Umbilical cord (tissue), 2 donors: Measurements from ENCODE around the gene SLC50A1. TPM values are rescaled to one million over a fixed set of nuclear protein-coding genes. Genes with fewer than 3 reads are reported as not detected.
A peak's percentile ranks its signal among the peaks of the same experiment; 100 is the strongest.

ENCODE experiments used
- DNase-seq: peaks from one replicate; pipeline ENCODE4 v3.0.0-alpha.2; 2015; ENCODE audit warnings: low spot score
- total RNA-seq: library from RNA; depleted of rRNA; stranded (reverse); fragments of >200 nt; gene quantifications from one replicate; pipeline ENCODE4 v1.2.3, GENCODE V29; 2014; ENCODE audit warnings: low replicate concordance; ENCODE audit not compliant: insufficient read depth

SLC50A1 gene
- total RNA-seq: 22.9 TPM

GRCh38 chr1:155135415-155136028 lies at the start of gene SLC50A1:
TSS of gene SLC50A1 (plus strand) at chr1:155135852. CDS start at chr1:155135912, 60 bp downstream.
- DNase-seq: peak; percentile 97

DNA sequence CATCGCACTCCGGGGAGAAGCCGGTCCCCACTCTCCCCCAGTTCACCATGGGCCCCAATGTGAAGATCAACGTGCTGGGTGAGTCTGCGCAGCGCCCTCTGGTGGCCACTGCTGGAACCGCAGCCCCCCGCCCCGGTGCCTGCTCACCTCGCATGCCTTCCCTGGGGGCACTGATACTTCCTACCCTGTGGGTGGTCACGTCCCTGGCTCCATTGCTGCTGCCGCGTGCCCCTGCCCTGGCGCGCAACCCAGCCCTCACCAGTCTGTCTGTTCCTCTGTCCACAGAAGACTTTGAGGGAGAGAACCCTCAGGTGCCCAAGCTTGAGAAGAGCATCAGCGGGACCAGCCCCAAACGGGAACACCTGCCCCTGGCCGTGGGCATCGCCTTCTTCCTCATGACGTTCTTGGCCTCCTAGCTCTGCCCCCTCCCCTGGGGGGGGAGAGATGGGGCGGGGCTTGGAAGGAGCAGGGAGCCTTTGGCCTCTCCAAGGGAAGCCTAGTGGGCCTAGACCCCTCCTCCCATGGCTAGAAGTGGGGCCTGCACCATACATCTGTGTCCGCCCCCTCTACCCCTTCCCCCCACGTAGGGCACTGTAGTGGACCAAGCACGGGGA lies 49.4 kb upstream of the SLC50A1 start:
- DNase-seq: peak; percentile 60

DNA sequence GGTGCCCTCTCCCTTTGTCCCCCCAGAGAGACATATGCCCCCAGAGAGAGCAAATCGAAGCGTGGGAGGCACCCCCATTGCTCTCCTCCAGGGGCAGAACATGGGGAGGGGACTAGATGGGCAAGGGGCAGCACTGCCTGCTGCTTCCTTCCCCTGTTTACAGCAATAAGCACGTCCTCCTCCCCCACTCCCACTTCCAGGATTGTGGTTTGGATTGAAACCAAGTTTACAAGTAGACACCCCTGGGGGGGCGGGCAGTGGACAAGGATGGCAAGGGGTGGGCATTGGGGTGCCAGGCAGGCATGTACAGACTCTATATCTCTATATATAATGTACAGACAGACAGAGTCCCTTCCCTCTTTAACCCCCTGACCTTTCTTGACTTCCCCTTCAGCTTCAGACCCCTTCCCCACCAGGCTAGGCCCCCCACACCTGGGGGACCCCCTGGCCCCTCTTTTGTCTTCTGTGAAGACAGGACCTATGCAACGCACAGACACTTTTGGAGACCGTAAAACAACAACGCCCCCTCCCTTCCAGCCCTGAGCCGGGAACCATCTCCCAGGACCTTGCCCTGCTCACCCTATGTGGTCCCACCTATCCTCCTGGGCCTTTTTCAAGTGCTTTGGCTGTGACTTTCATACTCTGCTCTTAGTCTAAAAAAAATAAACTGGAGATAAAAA lies 48.7 kb upstream of the SLC50A1 start:
- no peak for DNase-seq

- DNase-seq: peak; percentile 72
Observed at GRCh38 chr1:155091071-155092051, 44.3 kb upstream of the SLC50A1 start.

DNA sequence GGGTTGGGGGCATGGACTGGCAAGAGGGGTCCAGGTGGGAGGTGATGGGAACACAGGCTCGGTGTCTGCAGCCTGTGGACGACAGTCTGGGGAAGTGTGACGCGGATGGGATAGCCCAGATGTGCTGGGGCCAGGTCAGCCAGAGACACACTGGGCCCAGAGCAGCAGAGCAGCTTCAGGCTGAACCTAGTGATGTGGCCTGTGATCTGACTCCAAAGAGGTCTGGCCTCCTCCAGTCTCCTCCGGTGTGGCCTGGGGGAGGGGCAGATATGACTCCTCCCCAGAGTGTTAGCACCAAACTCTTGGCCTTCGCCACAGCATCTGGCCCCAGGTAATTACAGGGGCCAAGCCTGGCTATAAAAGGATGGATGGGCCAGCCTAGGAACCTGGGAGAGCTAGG lies 43.5 kb upstream of the SLC50A1 start:
- DNase-seq: no peak

DNA sequence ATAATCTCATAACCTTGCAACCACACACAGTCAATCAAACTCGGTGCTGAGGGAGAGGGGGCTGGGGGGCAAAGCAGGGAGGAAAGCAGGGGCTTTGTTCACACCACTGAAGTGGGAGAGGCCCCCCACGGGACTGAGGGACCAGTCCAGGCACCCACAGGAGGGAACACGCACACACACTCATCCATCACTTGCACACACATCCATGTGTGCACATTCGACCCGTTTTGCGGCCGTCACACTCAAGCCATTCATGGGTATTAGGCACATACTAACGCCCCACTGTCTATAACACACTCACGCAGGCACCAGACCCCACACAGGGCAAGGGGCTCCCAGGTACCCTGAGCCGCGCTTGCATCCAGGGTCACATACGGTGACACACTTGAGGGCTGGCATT lies 43.0 kb upstream of the SLC50A1 start:
- DNase-seq: no peak

DNA sequence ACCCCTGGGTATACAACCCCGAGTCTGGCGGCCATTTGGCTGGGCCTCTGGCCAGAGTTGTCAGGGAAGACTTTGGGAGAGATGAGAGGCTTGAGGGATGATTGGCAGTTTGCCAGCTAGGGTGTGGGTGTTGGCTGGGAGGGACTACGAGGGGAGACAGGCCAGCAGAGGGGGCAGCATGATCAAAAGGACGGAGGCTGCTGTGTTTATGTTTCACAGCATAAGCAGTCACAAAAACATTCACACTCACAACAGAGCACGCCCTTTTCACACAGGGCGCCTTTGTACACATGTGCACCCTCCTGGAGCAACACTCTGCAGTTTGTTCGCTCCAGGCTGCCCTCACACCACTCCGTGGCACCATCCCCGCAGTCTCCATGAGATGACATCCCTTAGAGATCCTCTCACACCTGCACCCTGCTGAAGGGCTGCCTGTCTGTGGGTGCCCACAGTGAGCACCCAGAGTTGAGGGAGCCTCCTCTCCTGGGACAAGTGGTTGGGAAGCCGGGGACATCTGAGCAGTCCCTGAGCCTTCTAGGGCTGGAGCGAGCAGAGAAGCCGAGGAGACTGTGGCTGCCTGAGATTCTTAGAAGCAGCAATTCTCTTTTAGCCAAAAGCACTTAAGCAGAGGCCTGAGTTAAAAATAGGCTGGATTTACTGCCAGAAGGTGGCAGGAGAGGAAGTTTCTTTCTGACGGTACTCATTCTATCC lies 41.6 kb upstream of the SLC50A1 start:
- peak; percentile 91 for DNase-seq

DNA sequence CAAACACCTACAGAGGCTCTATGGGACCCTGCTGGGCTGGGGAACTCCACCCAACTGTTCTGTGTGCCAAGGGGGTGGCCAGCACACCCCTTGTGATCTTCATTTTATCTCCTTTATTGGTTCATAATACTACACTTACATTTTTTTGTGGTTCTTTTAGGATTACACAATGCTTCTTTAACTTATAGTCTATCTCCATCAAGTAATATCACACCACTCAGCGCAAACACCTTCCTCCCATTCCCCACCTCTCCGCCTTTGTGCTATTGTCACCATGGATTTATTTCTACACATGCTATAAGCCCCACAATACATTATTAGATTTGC lies 41.1 kb upstream of the SLC50A1 start:
- DNase-seq: no peak

DNA sequence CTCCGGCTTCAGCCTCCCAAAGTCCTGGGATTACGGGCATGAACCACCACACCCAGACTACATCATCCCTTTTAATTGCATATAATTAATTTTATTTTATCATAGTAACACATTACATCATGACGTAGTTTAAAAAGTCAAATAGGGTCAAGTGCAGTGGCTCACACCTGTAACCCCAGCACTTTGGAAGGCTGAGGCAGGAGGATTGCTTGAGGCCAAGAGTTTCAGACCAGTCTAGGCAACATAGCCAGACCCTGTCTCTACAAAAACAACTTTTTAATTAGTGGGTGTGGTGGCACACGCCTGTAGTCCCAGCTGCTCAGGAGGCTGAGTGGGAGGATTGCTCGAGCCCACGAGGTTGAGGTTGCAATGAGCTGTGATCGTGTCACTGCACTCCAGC lies 36.3 kb upstream of the SLC50A1 start:
- DNase-seq: no peak

DNA sequence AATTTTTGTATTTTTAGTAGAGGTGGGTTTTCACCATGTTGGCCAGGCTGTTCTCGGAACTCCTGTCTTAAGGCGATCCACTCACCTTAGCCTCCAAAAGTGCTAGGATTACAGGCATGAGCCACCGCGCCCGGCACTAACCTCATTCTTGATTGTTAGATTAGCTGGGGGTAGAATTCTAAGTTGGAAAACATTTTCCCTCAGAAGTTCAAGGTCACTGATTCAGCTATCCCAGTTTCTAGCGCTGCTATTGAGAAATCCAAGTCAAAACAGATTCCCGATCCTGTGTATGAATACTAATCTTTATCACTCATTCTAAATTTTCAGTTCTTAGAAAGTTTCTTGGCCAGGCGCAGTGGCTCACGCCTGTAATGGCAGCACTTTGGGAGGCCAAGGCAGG lies 32.3 kb upstream of the SLC50A1 start:
- no peak for DNase-seq

- DNase-seq: no peak
Observed at GRCh38 chr1:155104605-155105534, 30.8 kb upstream of the SLC50A1 start.

- DNase-seq: no peak
Observed at GRCh38 chr1:155105604-155106011, 30.0 kb upstream of the SLC50A1 start.

DNA sequence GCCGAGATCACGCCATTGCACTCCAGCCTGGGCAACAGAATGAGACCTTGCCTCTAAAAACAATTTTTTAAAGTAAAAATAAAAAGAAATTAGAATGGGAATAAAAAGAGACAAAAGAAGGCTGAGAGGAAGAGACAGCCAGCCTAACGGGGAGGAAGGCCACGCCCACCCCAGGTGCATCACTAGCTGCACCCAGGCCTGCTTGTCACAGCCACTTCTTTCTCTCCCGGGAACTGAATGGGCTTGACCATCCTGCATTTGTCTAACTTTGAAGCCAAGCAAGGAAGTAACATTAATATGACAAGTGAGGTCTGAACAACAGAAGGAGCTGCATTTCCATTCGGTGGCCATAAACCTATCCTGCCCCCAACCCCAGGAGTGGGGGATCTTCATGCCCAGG lies 28.8 kb upstream of the SLC50A1 start:
- DNase-seq: no peak

DNA sequence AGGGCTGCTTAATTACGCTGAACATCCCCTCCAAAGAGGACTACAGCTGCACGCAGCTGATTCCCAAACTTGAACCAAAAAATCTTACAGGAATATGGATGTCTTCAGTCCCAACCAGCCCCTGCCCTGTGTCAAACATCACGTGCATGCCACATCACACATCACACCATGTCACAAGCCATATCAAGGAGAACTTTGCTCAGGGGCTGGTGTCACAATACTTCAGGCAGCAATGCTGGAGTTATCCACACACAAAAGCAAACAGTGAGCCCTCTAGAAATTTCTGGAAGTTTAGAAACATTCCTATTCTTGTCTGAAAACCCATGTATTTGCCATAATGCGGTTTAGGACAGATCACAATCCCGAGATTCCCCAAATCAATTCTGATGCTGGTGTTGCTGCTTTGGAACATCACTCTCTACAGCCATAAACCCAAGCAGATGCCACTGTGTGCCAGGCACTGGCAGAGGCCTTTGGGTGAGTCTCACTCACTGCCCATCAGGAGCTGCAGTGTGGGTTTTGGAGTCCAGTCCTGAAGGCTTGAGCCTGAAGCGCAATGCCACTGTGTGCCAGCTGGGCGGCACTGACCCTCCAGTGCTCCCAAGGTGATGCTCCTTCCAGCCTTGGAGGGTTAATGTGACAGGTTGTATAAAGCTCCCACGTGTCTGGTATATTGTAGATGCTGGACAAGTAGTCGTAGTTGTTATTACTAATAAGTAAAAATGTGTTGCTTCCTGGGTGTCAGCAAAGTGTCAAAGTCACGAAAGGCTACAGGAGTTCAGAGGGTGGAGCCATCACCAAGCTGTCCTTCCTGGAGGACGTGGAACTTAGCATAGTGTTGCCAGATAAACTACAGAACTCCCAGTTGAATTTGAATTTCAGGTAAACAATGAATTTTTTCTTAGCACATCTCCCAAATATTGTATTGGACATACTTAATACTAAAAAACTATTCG lies 28.1 kb upstream of the SLC50A1 start:
- no peak for DNase-seq

GRCh38 chr1:155108296-155108695 lies 27.4 kb upstream of the SLC50A1 start:
- no peak for DNase-seq

DNA sequence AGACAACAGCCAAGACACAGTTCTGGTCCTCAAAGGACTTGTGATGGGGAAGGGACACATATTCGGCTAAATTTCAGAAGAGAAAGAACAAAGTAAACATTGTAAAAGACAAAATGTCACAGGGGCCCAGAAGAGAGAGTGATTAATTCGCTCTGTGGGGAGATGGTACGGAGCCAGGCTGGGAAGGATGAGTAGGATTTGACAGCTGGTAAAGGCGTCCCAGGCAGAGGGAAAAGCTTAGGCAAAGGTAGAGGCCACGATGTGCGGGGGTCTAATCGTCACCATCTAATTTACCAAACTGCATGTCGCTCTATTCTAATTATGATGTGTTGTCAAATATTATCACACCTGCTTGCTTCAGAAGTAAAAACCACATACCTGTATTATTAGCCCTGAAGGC lies 25.3 kb upstream of the SLC50A1 start:
- no peak for DNase-seq

GRCh38 chr1:155110826-155111225 lies 24.8 kb upstream of the SLC50A1 start:
- DNase-seq: no peak

- DNase-seq: peak; percentile 22
Observed at GRCh38 chr1:155113450-155113980, 22.1 kb upstream of the SLC50A1 start.
